ENCODE results near the gene NDUFS3.
"Not testable (repeated sequence)": the region's sequence is repeated elsewhere in the genome, so short reads cannot be mapped to it uniquely, and the experiment has no call there.

Gene NDUFS3

GRCh38 chr11:47536915-47537314 lies 42.0 kb upstream of the NDUFS3 start:
- H3K4me3 ChIP-seq (ENCODE audit: low read length) = no peak overlapping the region
- no peak for TF ChIP-seq CTCF (conservative IDR thresholded peaks at IDR 0.05; ENCODE audit: low read length)
- no peak for DNase-seq (ENCODE audit: low read depth)

- TF ChIP-seq CTCF (conservative IDR thresholded peaks at IDR 0.05; ENCODE audit: low read length) = no peak
- no peak for DNase-seq (ENCODE audit: low read depth)
- H3K4me3 ChIP-seq (ENCODE audit: low read length) = no peak overlapping the region
Observed at GRCh38 chr11:47538741-47539565, 39.9 kb upstream of the NDUFS3 start.

- no peak for DNase-seq (ENCODE audit: low read depth)
- no peak overlapping the region for H3K4me3 ChIP-seq (ENCODE audit: low read length)
- no peak for TF ChIP-seq CTCF (conservative IDR thresholded peaks at IDR 0.05; ENCODE audit: low read length)
Observed at GRCh38 chr11:47539681-47540039, 39.2 kb upstream of the NDUFS3 start.

GRCh38 chr11:47541070-47541469 lies 37.8 kb upstream of the NDUFS3 start:
- no peak overlapping the region for H3K4me3 ChIP-seq (ENCODE audit: low read length)
- TF ChIP-seq CTCF (conservative IDR thresholded peaks at IDR 0.05; ENCODE audit: low read length) = no peak
- DNase-seq (ENCODE audit: low read depth) = no peak

- no peak for DNase-seq (ENCODE audit: low read depth)
- no peak for TF ChIP-seq CTCF (conservative IDR thresholded peaks at IDR 0.05; ENCODE audit: low read length)
Observed at GRCh38 chr11:47545298-47545697, 33.6 kb upstream of the NDUFS3 start.

GRCh38 chr11:47546274-47546673 lies 32.6 kb upstream of the NDUFS3 start:
- not testable (repeated sequence) for DNase-seq (ENCODE audit: low read depth); H3K4me3 ChIP-seq (ENCODE audit: low read length)

More at GRCh38 chr11:47545298-47545697, 33.6 kb upstream of the NDUFS3 start:
- no peak overlapping the region for H3K4me3 ChIP-seq (ENCODE audit: low read length)

- peak; percentile 44 for DNase-seq (ENCODE audit: low read depth)
- TF ChIP-seq CTCF (conservative IDR thresholded peaks at IDR 0.05; ENCODE audit: low read length) = no peak
- no peak overlapping the region for H3K4me3 ChIP-seq (ENCODE audit: low read length)
Observed at GRCh38 chr11:47550288-47551047, 28.4 kb upstream of the NDUFS3 start.

Measured in AG10803 (cell line).